ENCODE data around the gene GHRH.

GHRH gene

DNA sequence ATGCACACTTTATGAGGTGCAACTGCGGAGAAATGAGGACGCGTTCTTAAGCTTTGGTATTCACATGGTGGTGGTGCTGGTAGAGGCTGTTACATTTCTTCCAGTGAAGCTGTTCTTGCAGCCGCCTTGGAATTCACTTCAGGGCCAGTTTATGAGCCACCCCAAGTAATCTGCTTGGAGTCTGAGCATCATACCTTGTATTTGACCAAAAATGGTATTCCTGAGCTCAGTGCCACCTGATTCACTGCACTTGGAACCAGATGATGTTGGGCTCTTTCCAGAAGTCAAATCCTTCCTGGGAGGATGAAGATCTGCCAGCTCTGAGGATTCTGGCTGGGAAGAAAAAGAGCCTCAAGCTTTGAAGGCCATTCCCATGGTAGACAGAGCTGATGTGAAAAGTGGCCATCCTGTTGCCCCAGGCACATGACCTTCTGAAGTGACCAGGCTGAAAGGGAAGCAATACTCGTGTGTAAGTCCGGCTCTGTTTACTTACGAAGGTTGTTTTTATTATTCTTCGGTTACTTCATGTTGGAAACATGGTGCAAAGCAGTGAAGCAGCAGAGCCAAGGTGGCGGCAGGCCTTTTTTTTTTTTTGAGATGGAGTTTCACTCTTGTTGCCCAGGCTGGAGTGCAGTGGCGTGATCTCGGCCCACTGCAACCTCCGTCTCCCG lies 35.6 kb upstream of the GHRH start:
- no peak for ATAC-seq (ENCODE audit: insufficient read depth, low read depth)
- H3K27ac ChIP-seq (ENCODE audit: low read length) = no peak overlapping the region

DNA sequence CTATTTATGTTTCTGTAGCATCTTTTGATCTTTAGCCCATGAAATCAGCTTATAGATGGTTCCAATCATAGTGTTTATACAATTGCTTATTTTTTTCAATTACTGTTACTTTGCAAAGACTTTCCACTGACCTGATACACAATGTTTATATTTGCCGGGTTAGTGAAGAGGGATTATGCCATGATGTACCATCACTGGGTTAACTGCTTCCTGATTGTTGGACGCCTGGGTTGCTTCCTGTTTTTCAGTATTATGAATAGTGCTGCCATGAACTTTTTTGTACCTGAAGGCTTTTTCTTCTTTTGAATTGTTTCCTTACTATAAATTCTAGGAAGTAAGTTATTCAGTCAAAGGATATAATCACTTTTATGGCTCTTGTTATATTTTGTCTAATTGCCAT lies 34.8 kb upstream of the GHRH start:
- peaks cover 5% of the 10 kb centered on the region; the same call in 1 of the 2 replicates for H3K4me1 ChIP-seq (ENCODE audit: insufficient read depth, low read length)
- no peak overlapping the region for H3K4me3 ChIP-seq (ENCODE audit: low read depth in 1 of 2, low read length in 2 of 2)
- H3K27ac ChIP-seq (ENCODE audit: low read length) = no peak overlapping the region
- no peak for TF ChIP-seq EZH2 (IDR thresholded peaks at IDR 0.05; ENCODE audit: borderline replicate concordance, low read depth, low read length, severe bottlenecking)
- TF ChIP-seq, protein P1, sequence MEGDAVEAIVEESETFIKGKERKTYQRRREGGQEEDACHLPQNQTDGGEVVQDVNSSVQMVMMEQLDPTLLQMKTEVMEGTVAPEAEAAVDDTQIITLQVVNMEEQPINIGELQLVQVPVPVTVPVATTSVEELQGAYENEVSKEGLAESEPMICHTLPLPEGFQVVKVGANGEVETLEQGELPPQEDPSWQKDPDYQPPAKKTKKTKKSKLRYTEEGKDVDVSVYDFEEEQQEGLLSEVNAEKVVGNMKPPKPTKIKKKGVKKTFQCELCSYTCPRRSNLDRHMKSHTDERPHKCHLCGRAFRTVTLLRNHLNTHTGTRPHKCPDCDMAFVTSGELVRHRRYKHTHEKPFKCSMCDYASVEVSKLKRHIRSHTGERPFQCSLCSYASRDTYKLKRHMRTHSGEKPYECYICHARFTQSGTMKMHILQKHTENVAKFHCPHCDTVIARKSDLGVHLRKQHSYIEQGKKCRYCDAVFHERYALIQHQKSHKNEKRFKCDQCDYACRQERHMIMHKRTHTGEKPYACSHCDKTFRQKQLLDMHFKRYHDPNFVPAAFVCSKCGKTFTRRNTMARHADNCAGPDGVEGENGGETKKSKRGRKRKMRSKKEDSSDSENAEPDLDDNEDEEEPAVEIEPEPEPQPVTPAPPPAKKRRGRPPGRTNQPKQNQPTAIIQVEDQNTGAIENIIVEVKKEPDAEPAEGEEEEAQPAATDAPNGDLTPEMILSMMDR (IDR thresholded peaks at IDR 0.05; ENCODE audit: borderline replicate concordance, extremely low read depth, low read length, poor library complexity, severe bottlenecking) = no peak
- H3K4me2 ChIP-seq (ENCODE audit: insufficient read depth, low read length) = no peak overlapping the region
- no peak overlapping the region for H3K9ac ChIP-seq (ENCODE audit: low read depth, low read length)
- DNase-seq (no peak), ATAC-seq (ENCODE audit: insufficient read depth, low read depth) (no peak)
- H3K27me3 ChIP-seq (ENCODE audit: insufficient read depth, low read length, poor library complexity) = no peaks in the 10 kb centered on the region
- no peak overlapping the region for H2AFZ ChIP-seq (ENCODE audit: low read depth, low read length)
- no peaks in the 10 kb centered on the region for H3K9me3 ChIP-seq (ENCODE audit: insufficient read depth, low read length, severe bottlenecking)
- H4K20me1 ChIP-seq (ENCODE audit: insufficient read depth, low read length) = peaks cover 42% of the 10 kb centered on the region; the same call in 1 of the 2 replicates
- peaks cover 53% of the 10 kb centered on the region for H3K36me3 ChIP-seq (ENCODE audit: insufficient read depth, low read length)
- peaks cover 95% of the 10 kb centered on the region for H3K79me2 ChIP-seq (ENCODE audit: insufficient read depth, low read length)

More for the DNA sequence above, 35.6 kb upstream of the GHRH start:
- DNase-seq = no peak
- H3K4me1 ChIP-seq (ENCODE audit: insufficient read depth, low read length) = 0 out of 2 replicates have a peak, but pooled peaks cover 2% of the 10 kb centered on the region
- H3K9ac ChIP-seq (ENCODE audit: low read depth, low read length) = no peak overlapping the region
- TF ChIP-seq EZH2 (IDR thresholded peaks at IDR 0.05; ENCODE audit: borderline replicate concordance, low read depth, low read length, severe bottlenecking) = no peak
- TF ChIP-seq, protein P1 (IDR thresholded peaks at IDR 0.05; ENCODE audit: borderline replicate concordance, extremely low read depth, low read length, poor library complexity, severe bottlenecking) = no peak
- peaks cover 95% of the 10 kb centered on the region for H3K79me2 ChIP-seq (ENCODE audit: insufficient read depth, low read length)
- H4K20me1 ChIP-seq (ENCODE audit: insufficient read depth, low read length) = peaks cover 49% of the 10 kb centered on the region; the same call in 1 of the 2 replicates
- H3K9me3 ChIP-seq (ENCODE audit: insufficient read depth, low read length, severe bottlenecking) = no peaks in the 10 kb centered on the region
- H3K27me3 ChIP-seq (ENCODE audit: insufficient read depth, low read length, poor library complexity) = no peaks in the 10 kb centered on the region
- no peak overlapping the region for H3K4me2 ChIP-seq (ENCODE audit: insufficient read depth, low read length)
- H3K36me3 ChIP-seq (ENCODE audit: insufficient read depth, low read length) = peaks cover 55% of the 10 kb centered on the region
- H3K4me3 ChIP-seq (ENCODE audit: low read depth in 1 of 2, low read length in 2 of 2) = no peak overlapping the region
- no peak overlapping the region for H2AFZ ChIP-seq (ENCODE audit: low read depth, low read length)

DNA sequence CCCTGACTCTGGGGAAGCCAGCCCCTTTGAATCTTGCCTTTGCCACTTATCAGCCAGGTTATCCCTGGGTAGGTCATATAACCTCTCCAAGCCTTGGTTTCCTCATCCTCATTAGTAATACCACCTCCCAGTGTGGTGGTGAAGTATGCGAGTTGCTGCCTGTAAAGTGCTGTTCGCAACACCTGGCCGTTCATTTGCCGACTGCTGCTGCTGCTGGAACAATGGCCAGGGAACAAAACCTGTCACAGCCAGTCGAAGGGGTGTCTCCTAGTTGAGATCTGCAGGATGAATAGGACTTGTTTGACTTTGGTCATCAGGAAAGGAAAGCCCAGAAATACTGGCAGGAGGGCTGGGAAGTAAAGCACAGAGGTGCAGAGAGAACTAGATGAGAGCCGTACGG lies 34.0 kb upstream of the GHRH start:
- H2AFZ ChIP-seq (ENCODE audit: low read depth, low read length) = no peak overlapping the region
- H3K27me3 ChIP-seq (ENCODE audit: insufficient read depth, low read length, poor library complexity) = no peaks in the 10 kb centered on the region
- H3K4me2 ChIP-seq (ENCODE audit: insufficient read depth, low read length) = no peak overlapping the region
- H3K4me3 ChIP-seq (ENCODE audit: low read depth in 1 of 2, low read length in 2 of 2) = no peak overlapping the region
- DNase-seq (no peak), ATAC-seq (ENCODE audit: insufficient read depth, low read depth) (no peak)
- no peak for TF ChIP-seq EZH2 (IDR thresholded peaks at IDR 0.05; ENCODE audit: borderline replicate concordance, low read depth, low read length, severe bottlenecking)
- TF ChIP-seq, protein P1 (IDR thresholded peaks at IDR 0.05; ENCODE audit: borderline replicate concordance, extremely low read depth, low read length, poor library complexity, severe bottlenecking) = no peak
- H3K4me1 ChIP-seq (ENCODE audit: insufficient read depth, low read length) = peaks cover 13% of the 10 kb centered on the region
- H3K36me3 ChIP-seq (ENCODE audit: insufficient read depth, low read length) = peaks cover 50% of the 10 kb centered on the region
- peaks cover 98% of the 10 kb centered on the region for H3K79me2 ChIP-seq (ENCODE audit: insufficient read depth, low read length)
- H3K9me3 ChIP-seq (ENCODE audit: insufficient read depth, low read length, severe bottlenecking) = no peaks in the 10 kb centered on the region
- no peak overlapping the region for H3K9ac ChIP-seq (ENCODE audit: low read depth, low read length)
- H3K27ac ChIP-seq (ENCODE audit: low read length) = no peak overlapping the region
- H4K20me1 ChIP-seq (ENCODE audit: insufficient read depth, low read length) = peaks cover 41% of the 10 kb centered on the region; the same call in 1 of the 2 replicates

All from DND-41 (cell line).